ENCODE data around the gene CTTNBP2.

Gene CTTNBP2

GRCh38 chr7:117780832-117781231 is 92.4 kb downstream of the CTTNBP2 start:
- DNase-seq = no peak

GRCh38 chr7:117777335-117778142 is 95.7 kb downstream of the CTTNBP2 start:
- DNase-seq = no peak

- no peak for DNase-seq
These were observed 97.0 kb downstream of the CTTNBP2 start for GRCh38 chr7:117776224-117776623.

GRCh38 chr7:117775801-117776200 is 97.4 kb downstream of the CTTNBP2 start:
- no peak for DNase-seq

GRCh38 chr7:117774943-117775342 is 98.3 kb downstream of the CTTNBP2 start:
- no peak for DNase-seq

GRCh38 chr7:117772421-117772820 is 100.8 kb downstream of the CTTNBP2 start:
- DNase-seq = no peak

GRCh38 chr7:117771756-117772155 is 101.5 kb downstream of the CTTNBP2 start:
- no peak for DNase-seq

GRCh38 chr7:117769085-117769484 is 104.2 kb downstream of the CTTNBP2 start:
- no peak for DNase-seq

- no peak for DNase-seq
These were observed 105.3 kb downstream of the CTTNBP2 start for GRCh38 chr7:117767951-117768350.

- DNase-seq = no peak
These were observed 106.3 kb downstream of the CTTNBP2 start for GRCh38 chr7:117766913-117767312.

- no peak for DNase-seq
These were observed 109.2 kb downstream of the CTTNBP2 start for GRCh38 chr7:117764031-117764430.

- no peak for DNase-seq
These were observed 111.2 kb downstream of the CTTNBP2 start for GRCh38 chr7:117762055-117762454.

- no peak for DNase-seq
These were observed 113.1 kb downstream of the CTTNBP2 start for GRCh38 chr7:117759950-117760640.

GRCh38 chr7:117757440-117757839 is 115.8 kb downstream of the CTTNBP2 start:
- DNase-seq = no peak

GRCh38 chr7:117756586-117757085 is 116.6 kb downstream of the CTTNBP2 start:
- no peak for DNase-seq

- no peak for DNase-seq
These were observed 118.1 kb downstream of the CTTNBP2 start for GRCh38 chr7:117755136-117755535.

GRCh38 chr7:117751775-117752174 is 121.5 kb downstream of the CTTNBP2 start:
- no peak for DNase-seq

- no peak for DNase-seq
These were observed 122.4 kb downstream of the CTTNBP2 start for GRCh38 chr7:117750612-117751563.

- no peak for DNase-seq
These were observed 131.3 kb downstream of the CTTNBP2 start for GRCh38 chr7:117741962-117742361.

- DNase-seq = no peak
These were observed 134.2 kb downstream of the CTTNBP2 start for GRCh38 chr7:117739085-117739484.

- no peak for DNase-seq
These were observed 135.3 kb downstream of the CTTNBP2 start for GRCh38 chr7:117737926-117738325.

GRCh38 chr7:117731455-117731854 is 141.8 kb downstream of the CTTNBP2 start:
- no peak for DNase-seq

GRCh38 chr7:117730390-117730789 is 142.9 kb downstream of the CTTNBP2 start:
- DNase-seq = no peak

Data from GOT3 (cell line).